ENCODE measurements around the gene FLVCR1.
A peak's percentile ranks its signal among the peaks of the same experiment; 100 is the strongest.
"Not testable (repeated sequence)": the region's sequence is repeated elsewhere in the genome, so short reads cannot be mapped to it uniquely, and the experiment has no call there.

FLVCR1 gene

DNA sequence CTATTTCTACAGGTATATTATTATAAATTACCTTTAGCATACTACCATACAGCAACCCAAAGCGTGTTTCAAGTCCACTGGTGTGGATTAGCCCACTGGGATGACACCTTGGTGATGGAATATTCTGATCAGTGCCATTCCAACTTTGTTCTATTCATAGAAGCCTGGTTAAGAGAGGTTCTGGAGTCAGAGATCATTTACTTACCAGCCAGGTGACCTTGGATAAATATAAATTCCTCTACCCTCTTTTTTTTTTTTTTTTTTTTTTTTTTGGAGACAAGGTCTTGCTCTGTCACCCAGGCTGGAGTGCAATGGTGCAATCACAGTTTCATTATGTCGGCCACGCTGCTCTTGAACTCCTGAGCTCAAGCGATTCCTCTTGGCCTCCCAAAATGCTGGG lies 10.5 kb upstream of the FLVCR1 start, which contains the start of gene SPATA45:
Gene SPATA45, minus strand, starts transcription at position 101 of the 400 bp plus-strand sequence. CDS start 11,500 bp downstream, outside the sequence.
- no peak for FAIRE-seq
- no peak for DNase-seq (ENCODE audit: insufficient read length, low spot score)

DNA sequence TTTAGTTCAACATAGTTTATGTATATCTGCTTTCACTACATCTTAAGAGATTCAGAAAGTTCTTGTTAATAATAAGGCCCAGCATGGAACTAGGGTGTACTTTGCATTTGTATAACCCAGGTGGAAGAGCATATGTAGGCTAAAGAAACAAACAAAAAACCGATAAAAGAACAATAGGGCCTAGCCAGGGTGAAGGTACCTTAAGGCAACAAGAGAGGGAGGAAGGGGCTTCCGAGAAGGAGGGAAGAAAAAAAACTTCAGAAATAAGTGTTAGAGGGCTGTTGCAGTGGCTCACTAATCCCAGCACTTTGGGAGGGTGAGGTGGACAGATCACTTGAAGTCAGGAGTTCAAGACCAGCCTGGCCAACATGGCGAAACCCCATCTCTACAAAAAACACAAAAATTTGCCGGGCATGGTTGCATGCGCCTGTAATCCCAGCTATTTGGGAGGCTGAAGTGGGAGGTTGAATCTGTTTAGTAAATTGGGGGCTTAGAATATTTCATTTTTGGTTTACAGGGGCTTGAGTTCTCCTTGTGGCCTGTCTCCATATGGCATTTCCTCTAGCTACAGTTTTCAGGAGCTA lies 5.9 kb upstream of the FLVCR1 start:
- DNase-seq (ENCODE audit: insufficient read length, low spot score): no peak
- TF ChIP-seq POLR2A (IDR thresholded peaks at IDR 0.05; ENCODE audit: low read depth, low read length): no peak

More for the DNA sequence above, 10.5 kb upstream of the FLVCR1 start, which contains the start of gene SPATA45:
- no peak for TF ChIP-seq POLR2A (IDR thresholded peaks at IDR 0.05; ENCODE audit: low read depth, low read length)

DNA sequence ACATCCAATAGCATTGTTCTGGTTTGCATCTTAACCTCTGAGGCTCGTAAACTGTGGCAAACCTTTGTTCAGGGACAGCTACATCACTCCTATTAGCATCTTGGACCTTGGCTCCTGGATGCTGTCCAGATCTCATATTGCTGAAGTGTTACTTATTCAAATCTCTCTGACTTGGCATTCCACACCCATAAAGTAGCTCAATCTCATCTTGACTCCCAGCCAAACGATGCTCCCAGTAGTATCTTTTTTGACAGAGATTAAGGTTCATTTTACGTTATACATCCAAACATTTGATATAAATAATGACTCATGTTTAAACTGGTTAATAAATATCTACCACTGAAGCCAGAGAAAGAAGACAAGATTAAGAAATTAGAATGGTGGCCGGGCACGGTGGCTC lies 4.4 kb upstream of the FLVCR1 start:
- DNase-seq (ENCODE audit: insufficient read length, low spot score) (no peak), FAIRE-seq (no peak)
- no peak for TF ChIP-seq POLR2A (IDR thresholded peaks at IDR 0.05; ENCODE audit: low read depth, low read length)

More for the DNA sequence above, 5.9 kb upstream of the FLVCR1 start:
- FAIRE-seq: no peak

DNA sequence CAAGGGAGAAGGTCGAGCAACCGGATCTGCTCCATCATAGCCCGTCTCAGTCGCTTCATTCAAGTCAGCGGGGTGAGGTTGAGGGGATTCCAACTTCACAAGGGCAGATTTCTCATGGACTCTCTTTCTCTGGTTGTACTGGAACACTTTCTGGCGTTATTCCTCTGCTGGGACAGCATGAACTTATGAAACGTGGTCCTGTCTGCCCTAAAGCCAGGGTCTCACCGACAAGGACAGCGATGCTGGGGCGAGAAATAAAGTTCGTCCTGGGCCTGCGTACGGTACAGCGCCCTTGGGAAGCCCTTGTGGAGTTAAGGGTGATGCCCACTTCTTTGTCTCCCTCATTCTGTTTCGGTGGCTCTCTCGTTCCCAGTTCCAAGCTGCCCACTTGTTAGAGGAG lies 1.3 kb upstream of the FLVCR1 start:
- TF ChIP-seq POLR2A (IDR thresholded peaks at IDR 0.05; ENCODE audit: low read depth, low read length): no peak
- DNase-seq (ENCODE audit: insufficient read length, low spot score): no peak
- no peak for FAIRE-seq

DNA sequence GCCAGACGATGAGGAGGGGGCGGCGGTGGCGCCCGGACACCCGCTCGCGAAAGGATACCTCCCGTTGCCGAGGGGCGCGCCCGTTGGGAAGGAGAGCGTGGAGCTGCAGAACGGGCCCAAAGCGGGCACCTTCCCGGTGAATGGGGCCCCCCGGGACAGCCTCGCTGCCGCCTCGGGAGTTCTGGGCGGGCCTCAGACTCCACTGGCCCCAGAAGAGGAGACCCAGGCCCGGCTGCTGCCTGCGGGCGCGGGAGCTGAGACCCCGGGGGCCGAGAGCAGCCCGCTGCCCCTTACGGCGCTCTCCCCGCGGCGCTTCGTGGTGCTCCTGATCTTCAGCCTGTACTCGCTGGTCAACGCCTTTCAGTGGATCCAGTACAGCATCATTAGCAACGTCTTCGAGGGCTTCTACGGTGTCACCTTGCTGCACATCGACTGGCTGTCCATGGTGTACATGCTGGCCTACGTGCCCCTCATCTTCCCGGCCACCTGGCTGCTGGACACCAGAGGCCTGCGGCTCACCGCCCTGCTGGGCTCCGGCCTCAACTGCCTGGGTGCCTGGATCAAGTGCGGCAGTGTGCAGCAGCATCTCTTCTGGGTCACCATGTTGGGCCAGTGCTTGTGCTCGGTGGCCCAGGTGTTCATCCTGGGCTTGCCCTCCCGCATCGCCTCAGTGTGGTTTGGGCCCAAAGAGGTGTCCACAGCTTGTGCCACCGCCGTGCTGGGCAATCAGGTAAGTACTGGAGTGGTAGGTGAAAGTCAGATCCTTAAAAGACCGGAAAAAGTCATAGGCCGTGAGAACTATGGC lies 588 bp downstream of the FLVCR1 start:
- DNase-seq (ENCODE audit: insufficient read length, low spot score): peak; percentile 7
- no peak for FAIRE-seq
- TF ChIP-seq POLR2A (IDR thresholded peaks at IDR 0.05; ENCODE audit: low read depth, low read length): no peak

DNA sequence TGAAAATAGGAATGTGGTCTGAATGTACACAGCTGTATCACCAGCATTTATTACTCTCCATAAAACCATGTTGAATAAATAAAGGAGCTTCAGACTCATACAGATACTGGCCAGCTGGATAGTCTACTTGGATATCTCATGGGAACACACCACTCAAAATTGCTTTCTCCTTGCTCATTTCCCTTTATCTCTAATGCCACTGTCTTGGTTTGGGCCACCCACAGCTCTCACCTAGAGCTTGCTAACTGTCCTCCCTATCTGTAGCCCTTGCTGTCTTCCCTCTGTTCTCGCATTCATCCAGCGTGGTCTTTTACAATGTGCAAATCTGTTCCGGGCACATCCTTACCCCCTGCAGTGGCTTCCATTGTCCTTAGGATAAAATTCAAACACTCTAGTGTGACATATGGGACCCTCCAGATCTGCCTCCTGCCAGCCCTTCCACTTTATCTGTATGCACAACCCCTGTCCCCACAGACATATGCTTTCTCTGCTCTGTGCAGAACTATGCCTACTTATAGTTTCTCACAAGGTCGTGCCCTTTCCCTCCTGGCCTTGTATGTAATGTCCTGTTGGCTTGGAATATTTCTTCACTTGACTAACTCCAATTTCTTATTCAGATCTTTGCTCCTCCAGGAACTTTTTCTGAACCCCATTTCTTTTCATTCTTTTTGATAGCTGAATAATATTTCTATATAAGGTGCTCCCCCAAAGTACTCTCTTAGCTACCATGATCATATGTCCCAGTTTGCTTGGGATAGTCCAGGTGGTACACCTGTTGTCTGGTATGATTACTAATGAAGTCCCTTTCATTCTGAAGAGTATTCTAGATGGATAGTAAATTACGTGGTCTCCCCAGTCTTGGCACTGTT lies 2.9 kb downstream of the FLVCR1 start:
- DNase-seq (ENCODE audit: insufficient read length, low spot score) (no peak), FAIRE-seq (no peak)
- TF ChIP-seq POLR2A (IDR thresholded peaks at IDR 0.05; ENCODE audit: low read depth, low read length): no peak

DNA sequence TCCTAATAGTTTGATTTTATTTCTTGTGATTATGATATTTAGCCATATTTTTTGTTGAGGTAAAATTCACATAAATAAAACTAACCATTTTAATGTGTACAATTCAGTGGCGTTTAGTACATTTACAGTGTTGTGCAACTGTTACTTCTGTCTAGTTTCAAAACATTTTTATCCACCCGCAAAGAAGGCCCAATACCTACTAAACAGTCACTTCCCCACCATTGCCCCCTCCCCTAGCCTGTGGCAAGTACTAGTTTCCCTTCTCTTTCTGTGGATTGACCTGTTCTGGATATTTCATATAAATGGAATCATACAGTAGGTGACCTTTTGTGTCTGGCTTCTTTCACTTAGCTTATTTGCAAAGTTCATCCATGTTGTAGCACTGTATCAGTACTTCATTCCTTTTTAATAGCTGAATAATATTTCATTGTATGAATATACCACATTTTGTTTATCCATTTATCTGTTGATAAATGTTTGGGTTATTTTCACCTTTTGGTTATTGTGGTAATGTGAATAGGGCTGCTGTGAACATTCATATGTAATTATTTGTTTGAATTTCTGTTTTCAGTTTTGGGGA lies 4.1 kb downstream of the FLVCR1 start:
- no peak for FAIRE-seq
- no peak for DNase-seq (ENCODE audit: insufficient read length, low spot score)
- TF ChIP-seq POLR2A (IDR thresholded peaks at IDR 0.05; ENCODE audit: low read depth, low read length): no peak

DNA sequence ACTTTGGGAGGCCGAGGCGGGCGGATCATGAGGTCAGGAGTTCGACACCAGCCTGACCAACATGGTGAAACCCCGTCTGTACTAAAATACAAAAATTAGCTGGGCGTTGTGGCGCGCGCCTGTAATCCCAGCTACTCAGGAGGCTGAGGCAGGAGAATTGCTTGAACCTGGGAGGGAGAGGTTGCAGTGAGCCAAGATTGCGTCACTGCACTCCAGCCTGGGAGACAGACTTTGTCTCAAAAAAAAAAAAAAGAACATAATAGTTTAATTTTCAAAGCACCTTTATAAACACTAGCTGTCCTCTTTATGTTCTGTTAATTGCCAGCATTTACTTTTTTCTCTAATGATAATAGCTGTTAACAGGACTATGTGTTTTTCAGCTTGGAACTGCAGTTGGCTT lies 5.3 kb downstream of the FLVCR1 start:
- FAIRE-seq; DNase-seq (ENCODE audit: insufficient read length, low spot score): not testable (repeated sequence)

DNA sequence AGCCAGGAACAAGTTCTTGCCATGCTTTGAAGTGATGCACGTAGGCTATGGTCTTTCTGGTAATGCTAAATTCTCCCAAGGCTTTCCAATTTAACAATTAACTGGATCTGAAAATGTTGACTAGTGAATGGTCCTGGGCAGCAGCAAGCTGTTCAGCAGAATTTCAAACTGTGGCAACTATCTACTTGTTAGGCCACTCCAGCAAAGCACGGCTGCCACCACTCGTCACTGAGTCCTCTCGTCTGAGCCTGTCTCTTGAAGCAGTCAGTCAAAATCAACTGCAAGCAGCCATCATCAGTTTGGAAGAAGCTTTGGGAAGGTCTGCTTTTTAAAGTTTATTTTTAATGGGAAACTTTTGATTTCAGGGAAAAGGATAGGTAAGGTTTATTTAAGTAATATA lies 6.1 kb downstream of the FLVCR1 start:
- DNase-seq (ENCODE audit: insufficient read length, low spot score) (no peak), FAIRE-seq (no peak)
- TF ChIP-seq POLR2A (IDR thresholded peaks at IDR 0.05; ENCODE audit: low read depth, low read length): no peak

DNA sequence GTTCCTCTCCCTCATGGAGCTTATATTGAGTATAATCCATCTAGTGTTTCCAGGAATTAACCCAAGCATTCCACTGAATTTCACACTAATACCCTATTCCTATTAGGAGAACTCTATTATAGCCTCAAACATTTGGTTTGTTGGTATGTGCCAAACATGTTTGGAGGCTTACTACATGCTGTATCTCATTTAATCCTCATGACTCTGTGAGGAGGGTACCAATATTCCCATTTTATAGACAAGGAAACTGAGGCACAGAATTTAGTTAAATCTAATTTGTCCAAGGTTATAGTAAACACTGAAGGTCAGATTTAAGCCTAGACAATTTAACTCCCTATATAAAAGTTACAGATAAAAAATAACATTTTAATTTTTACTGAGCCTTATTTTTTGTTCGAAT lies 9.1 kb downstream of the FLVCR1 start:
- TF ChIP-seq POLR2A (IDR thresholded peaks at IDR 0.05; ENCODE audit: low read depth, low read length): no peak
- FAIRE-seq: no peak
- DNase-seq (ENCODE audit: insufficient read length, low spot score): no peak

DNA sequence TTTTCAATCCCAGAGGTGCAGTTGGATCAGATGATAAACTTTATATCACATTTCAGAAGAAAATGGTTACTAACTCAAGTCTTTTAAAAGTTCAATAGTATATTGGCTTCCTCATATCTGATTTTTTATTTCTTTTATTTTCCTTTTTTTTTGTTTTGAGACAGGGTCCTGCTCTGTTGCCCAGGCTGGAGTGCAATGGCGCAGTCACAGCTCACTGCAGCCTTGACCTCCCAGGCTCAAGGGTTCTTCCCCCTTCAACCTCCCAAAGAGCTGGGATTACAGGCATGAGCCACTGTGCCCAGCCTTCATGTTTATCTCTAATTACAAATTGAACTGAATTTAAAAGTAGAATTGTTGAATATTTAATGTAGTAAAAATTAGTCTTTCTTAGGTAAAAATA lies 13.9 kb downstream of the FLVCR1 start:
- TF ChIP-seq POLR2A (IDR thresholded peaks at IDR 0.05; ENCODE audit: low read depth, low read length): no peak
- FAIRE-seq: no peak
- no peak for DNase-seq (ENCODE audit: insufficient read length, low spot score)

DNA sequence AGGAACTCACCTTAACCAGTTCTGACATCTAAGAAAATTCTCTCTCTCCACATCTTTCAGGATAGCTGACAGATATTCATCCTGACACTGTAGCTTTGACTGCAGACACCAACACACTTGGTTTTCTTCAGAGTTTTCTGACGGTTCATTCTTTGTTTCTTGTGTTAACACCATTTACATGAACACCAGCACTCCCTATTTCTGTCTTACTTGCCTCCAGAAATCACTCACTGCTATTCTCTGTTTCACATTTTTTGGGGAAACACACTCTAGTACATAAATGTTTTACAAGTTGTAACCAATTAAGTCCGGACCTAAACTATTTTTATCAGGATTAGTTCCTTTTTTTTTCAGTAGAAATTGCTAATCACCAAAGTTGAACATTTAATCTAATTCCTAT lies 15.4 kb downstream of the FLVCR1 start:
- no peak for TF ChIP-seq POLR2A (IDR thresholded peaks at IDR 0.05; ENCODE audit: low read depth, low read length)
- DNase-seq (ENCODE audit: insufficient read length, low spot score) (no peak), FAIRE-seq (no peak)

DNA sequence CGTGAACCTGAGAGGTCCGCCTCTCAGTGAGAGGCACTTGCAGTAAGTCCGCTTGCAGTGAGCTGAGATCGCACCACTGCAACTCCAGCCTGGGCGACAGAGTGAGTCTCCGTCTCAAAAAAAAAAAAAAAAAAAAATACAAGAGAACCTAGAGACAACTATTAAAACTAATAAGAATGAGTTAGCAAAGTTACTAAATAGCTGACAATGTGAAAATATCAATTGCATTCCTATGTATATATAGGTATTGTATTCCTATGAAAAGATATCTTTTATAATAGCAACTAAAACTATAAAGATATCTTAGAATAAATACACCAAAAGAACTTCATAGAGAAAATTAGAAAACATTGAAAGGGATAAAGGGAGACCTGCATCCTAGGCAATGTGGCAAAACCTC lies 20.3 kb downstream of the FLVCR1 start:
- FAIRE-seq: no peak
- DNase-seq (ENCODE audit: insufficient read length, low spot score): no peak
- TF ChIP-seq POLR2A (IDR thresholded peaks at IDR 0.05; ENCODE audit: low read depth, low read length): no peak
